SKM-1 (cell line): ENCODE data around the gene METTL24.

Experiments
- DNase-seq: peaks from one replicate; lab custom pipeline; 2025; ENCODE audit not compliant: unreplicated experiment; lab: John Stamatoyannopoulos, UW

The METTL24 gene

DNA sequence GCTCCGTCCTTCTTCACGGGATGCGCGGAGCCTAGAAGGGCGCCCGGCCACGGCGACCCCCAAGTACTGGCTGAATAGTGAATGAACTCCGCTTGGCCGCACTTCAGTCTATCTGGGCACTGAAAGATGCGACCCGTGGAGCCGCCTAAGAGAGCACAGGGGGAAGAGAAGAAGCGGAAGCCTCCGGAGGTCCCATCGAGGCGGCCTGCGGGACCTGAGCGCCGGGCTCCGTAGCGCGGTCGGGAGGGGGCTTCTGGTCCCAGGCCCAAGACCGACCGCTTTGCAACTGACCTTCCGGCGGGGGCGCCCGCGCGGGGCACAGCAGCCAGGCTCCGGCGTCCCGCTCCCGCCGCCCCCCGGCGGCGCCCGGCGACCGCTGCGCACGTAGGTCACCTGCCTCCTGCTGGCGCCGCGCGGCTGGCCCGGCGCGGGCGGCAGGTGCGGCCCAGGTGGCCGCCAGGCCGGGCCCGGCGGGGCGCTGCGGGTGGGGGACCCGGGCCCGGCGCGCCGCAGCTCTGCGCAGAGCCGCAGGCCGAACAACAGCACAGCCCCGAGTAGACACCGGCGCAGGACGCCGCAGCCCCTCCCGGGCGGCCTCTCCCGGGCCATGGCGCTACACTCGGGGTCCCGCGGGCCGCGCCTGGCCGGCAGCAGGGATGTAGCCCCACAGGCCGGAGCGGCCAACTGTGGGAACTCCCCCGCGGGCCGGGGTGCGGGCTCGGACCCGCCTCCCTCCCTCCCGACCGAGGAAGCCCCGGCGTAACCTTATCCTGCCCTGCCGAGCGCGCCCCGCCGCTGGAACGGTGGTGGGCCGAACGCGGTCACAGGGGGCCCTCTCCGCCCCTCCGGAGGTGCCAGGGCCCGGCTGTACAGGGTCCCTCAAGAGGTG lies at the start of gene METTL24:
METTL24 (minus strand) TSS at position 686 of the 889 bp plus-strand sequence; CDS start at position 609, 77 bp downstream.
- no peak for DNase-seq

GRCh38 chr6:110404607-110405006 lies 46.5 kb upstream of the METTL24 start:
- no peak for DNase-seq

DNA sequence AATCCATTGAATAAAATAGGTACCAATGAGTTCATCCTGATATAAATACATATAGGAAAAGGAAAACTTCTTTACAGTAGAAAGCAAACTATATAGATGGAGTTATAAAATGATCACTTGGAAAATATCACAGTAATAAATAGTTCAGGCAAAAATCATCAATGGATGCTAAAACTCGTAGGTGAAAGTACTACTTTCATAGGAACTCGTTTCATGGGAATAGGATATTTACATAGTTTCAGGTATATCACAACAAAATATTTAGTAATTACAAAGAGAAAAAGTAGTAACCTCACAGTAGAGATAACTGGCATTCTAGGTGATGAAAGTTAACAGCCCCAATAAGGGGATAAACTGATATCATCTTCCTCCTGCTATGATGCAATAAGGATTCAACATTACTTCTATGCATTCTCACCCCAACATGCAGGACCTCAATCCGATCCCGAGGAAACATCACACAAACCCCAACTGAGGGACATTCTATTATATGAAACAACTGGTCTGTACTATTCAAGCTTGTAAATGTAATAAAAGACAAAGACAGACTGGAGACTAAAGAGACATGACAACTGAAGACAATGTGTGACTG lies 43.5 kb upstream of the METTL24 start:
- no peak for DNase-seq

- DNase-seq: no peak
Observed at GRCh38 chr6:110400208-110400607, 42.1 kb upstream of the METTL24 start.

GRCh38 chr6:110399219-110400071 lies 41.3 kb upstream of the METTL24 start:
- no peak for DNase-seq

DNA sequence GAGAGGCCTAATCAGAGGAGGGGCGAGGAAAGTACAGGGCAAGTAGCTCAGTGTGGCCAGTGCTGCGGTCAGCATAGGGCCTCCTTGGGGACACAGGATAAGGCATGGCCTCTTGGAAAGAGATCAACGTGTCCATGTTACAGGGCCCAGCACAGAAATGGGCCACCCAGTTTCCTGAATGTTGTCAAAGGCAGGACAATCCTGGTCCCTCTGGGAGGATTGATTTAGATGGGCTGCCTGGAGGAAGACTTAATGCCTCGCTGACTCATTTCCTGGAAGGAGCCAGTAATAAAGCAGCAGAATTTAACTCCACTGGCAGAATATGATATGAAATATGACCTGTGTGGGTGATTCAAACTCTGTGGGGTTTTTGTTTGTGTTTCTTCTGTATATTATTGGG lies 40.6 kb upstream of the METTL24 start:
- no peak for DNase-seq

DNA sequence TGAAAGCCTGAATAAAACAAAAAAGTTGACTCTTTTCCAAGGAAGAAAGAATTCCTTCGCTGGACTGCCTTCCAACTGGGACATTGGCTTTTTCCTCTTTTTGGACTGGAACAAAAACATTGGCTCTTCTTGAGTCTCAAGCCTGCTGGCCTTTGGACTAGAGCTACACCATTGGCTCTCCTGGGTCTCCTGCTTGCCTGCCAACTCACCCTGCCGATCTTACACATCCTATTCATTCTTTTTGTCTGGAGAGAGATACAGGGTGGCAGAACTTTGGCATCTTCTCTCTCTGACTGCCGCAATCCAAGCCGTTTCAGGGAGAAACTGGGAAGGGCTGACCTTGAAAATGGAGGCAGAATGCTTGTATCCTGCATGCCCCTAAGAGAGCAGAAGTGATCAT lies 37.1 kb upstream of the METTL24 start:
- DNase-seq: no peak

DNA sequence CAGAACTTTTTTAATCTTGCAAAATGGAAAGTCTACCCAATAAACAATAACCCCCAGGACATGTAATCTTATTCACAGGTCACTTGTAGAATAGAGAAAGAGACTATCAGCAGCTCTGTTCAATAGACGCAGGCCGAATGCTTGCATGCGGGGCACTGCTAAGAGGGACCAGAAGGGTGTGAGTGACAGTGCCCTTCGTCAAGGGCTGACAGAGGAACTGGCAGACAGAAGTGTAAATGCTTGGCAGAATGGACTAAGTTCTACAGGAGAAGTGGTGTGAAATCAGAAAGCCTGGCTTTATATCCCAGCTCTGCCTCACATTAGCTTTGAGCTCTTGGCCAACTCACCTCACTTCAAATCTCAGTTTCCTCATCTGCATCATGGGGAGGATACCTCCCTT lies 36.3 kb upstream of the METTL24 start:
- DNase-seq: no peak

DNA sequence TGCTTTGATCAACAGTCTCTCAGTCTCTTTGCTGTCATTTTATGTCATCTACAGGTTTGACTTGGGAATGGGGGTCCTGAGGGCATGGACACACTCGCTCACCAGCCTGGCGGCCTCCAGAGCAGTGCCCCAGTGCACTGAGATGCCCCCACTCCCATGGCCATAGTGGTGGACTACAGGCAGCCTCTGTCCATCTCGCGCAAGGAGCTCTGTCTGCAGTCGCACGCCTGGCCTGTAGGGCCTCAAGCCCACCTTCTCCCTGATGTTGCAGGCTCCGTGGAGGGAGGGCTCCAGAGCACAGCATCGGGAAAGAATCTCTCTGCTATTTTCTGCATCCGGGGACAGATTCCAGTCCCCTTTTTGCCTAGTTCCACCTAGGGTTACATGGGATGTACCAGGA lies 34.6 kb upstream of the METTL24 start:
- no peak for DNase-seq

DNA sequence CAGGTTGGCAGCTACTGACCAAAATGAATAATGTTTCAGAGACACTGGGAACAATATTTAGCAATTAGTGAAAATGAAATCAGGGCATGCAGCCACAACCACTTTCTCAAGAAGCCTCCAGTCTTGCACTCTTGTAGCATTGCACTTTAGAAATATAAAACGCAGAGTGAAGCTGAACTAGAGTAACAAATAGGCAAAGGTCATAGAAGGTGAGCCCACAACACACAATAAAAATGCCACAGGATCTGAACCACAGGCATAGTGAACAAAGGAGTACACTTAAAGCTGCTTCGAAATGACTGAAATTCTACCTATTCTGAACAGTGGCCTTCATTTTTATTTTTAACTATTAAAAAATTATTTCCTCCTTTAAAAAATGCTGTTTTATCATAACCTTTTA lies 32.3 kb upstream of the METTL24 start:
- DNase-seq: no peak

GRCh38 chr6:110389689-110390382 lies 31.7 kb upstream of the METTL24 start:
- DNase-seq: no peak

DNA sequence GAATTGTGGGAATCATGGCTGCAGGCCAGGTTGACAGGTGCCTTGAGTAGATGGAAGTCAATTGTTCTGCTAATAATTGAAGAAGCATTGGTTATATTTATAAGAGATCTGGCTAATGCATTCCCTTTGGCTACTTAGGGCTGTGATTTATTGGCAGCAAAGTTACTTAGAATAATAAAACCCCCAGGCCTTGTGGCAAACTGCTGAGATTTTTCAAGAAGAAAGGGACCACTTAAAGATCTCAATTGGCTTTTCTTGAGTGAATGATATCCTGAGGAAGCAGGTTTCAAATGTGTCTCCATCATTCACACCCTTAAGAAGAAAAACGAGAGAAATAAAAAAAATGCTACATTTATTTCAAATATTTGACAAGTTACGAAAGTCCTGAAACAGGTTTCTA lies 29.8 kb upstream of the METTL24 start:
- no peak for DNase-seq

DNA sequence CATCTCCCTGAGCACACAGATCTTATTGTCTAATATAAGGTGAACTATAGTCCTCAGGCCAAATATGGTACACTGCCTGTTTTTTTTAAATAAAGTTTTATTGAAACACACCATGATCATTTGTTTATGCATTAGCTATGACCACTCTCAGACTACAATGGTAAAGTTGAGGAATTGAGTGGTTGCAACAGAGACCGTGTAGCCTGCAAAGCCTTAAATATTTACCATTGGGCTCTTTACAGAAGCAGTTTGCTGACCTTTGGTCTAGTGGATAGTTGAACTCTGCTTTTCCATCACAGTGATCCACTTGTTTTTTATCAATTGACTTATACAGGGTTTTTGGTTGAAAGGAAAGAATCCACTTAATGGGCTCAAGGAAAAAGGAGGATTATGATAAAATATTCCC lies 27.3 kb upstream of the METTL24 start:
- DNase-seq: no peak

- DNase-seq: no peak
Observed at GRCh38 chr6:110378552-110378951, 20.4 kb upstream of the METTL24 start.

DNA sequence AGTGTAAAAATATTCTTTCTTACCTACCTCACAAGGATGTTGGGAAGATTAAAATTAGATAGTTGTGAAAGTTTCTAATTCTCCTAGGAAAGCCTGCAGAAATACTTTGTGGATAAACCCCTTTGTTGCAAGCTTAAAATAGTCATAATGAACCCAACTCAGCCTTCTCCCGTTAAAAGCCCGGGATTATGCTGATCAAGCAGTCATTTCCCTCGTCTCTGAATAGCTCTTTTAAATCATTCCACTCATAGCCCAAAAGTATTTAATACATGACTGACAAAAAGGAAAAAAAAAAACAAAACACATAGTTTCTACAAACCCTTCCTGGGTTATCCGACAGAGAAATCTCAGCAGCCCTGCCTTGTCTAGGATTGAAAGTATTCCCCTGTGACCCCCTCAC lies 10.9 kb upstream of the METTL24 start:
- no peak for DNase-seq

- no peak for DNase-seq
Observed at GRCh38 chr6:110368284-110368683, 10.1 kb upstream of the METTL24 start.

DNA sequence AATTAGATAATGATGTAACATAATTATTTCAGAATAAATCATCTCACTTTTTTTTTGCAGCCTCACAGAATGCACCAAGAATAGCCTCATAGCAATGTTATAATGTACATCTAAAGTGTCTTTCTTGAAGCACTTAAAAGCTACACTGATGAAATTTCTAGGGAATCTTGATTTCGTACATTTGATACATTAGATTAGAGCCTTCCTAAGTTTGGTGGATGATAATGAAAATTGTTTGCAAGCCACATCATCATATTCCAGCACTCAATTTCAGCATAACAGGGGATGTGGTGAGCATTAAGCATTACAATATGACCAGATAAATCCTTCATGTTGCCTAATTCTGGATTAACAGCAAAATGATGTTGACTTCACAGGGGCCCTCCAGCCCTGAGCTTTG lies 9.7 kb upstream of the METTL24 start:
- no peak for DNase-seq

DNA sequence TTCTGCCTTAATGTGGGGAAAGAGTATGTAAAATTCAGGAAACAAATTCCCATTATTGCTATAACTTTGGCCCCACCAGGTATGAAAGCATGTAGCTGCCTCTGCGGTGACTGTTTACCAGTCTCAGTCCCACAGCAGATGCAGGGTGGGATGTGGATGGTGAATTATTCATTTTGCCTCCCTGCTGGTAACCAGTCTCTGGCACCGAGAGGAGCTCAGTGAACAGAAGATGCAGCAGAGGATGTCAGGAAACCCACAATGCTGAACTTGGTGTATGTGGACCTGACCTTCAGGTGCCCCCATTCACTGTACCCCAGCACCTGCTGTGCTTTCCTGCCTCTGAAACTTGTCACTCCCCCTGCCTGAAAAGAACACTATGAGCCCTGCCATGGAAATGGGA lies 8.8 kb upstream of the METTL24 start:
- no peak for DNase-seq

- no peak for DNase-seq
Observed at GRCh38 chr6:110366256-110366655, 8.1 kb upstream of the METTL24 start.

GRCh38 chr6:110364364-110365105 lies 6.4 kb upstream of the METTL24 start:
- no peak for DNase-seq
